Upper lobe of right lung (tissue), 1 donor: ENCODE data around the gene TOR4A. TPM values are rescaled to one million over a fixed set of nuclear protein-coding genes. Genes with fewer than 3 reads are reported as not detected.
A peak's percentile ranks its signal among the peaks of the same experiment; 100 is the strongest.

ENCODE experiments used
- ATAC-seq: fragments of 200-7000 bp; cut with Tn5 transposase; one replicate; pipeline ENCODE4 v1.9.1; 2020; ENCODE audit warnings: mild to moderate bottlenecking, moderate library complexity
- DNase-seq: peaks from one replicate; pipeline ENCODE4 v3.0.0-alpha.2; 2020
- H3K27ac ChIP-seq: fragments of 200-600 bp; one replicate; pipeline ENCODE4 v1.8.0; 2022
- H3K27me3 ChIP-seq: fragments of 200-600 bp; one replicate; pipeline ENCODE4 v1.8.0; 2022; ENCODE audit warnings: mild to moderate bottlenecking
- H3K36me3 ChIP-seq: fragments of 200-600 bp; one replicate; pipeline ENCODE4 v1.8.0; 2022
- H3K4me1 ChIP-seq: fragments of 200-600 bp; one replicate; pipeline ENCODE4 v1.8.0; 2022
- H3K4me3 ChIP-seq: fragments of 200-600 bp; one replicate; pipeline ENCODE4 v1.8.0; 2022; ENCODE audit warnings: mild to moderate bottlenecking
- H3K9me3 ChIP-seq: fragments of 200-600 bp; one replicate; pipeline ENCODE4 v1.8.0; 2022
- intact Hi-C: fragments of 100-400 bp; cut with DNase I; formaldehyde crosslinking; loops from one replicate; pipeline ENCODE4 v1.11.0; 2022
- total RNA-seq: library from RNA; stranded (reverse); fragmentation: NEBNext Ultra II Directional; extraction: Animal tissue kit (Norgen Biotek cat#: 25700); gene quantifications from one replicate; pipeline ENCODE4 v1.2.1, GENCODE V29; 2021
- TF ChIP-seq, protein P1 (sequence below): fragments of 200-600 bp; IDR thresholded peaks from one replicate; pipeline ENCODE4 v1.8.0; 2022; ENCODE audit warnings: antibody characterized with exemption
- donor health status: DM: no; HTN: yes; CAD: no; lungs with severe emphysema.

The TOR4A gene
- total RNA-seq, 1 donor from 2014 or later = 27.4 TPM

GRCh38 chr9:137296670-137297664, 19.4 kb downstream of the TOR4A start:
- H3K4me3 ChIP-seq = peak overlapping the region; percentile 45
- H3K4me1 ChIP-seq = peaks cover 27% of the 10 kb centered on the region
- ATAC-seq (peak; percentile 1), DNase-seq (peak; percentile 69)
- H3K27me3 ChIP-seq = peaks cover 30% of the 10 kb centered on the region
- intact Hi-C loops = loop anchor here (10.0 kb wide), 1 partner anchor 108 kb away; no protein-coding TSS in a partner anchor
- TF ChIP-seq, protein P1, sequence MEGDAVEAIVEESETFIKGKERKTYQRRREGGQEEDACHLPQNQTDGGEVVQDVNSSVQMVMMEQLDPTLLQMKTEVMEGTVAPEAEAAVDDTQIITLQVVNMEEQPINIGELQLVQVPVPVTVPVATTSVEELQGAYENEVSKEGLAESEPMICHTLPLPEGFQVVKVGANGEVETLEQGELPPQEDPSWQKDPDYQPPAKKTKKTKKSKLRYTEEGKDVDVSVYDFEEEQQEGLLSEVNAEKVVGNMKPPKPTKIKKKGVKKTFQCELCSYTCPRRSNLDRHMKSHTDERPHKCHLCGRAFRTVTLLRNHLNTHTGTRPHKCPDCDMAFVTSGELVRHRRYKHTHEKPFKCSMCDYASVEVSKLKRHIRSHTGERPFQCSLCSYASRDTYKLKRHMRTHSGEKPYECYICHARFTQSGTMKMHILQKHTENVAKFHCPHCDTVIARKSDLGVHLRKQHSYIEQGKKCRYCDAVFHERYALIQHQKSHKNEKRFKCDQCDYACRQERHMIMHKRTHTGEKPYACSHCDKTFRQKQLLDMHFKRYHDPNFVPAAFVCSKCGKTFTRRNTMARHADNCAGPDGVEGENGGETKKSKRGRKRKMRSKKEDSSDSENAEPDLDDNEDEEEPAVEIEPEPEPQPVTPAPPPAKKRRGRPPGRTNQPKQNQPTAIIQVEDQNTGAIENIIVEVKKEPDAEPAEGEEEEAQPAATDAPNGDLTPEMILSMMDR = no peak
- peak overlapping the region; percentile 72 for H3K27ac ChIP-seq
- no peaks in the 10 kb centered on the region for H3K9me3 ChIP-seq
- H3K36me3 ChIP-seq = no peaks in the 10 kb centered on the region

GRCh38 chr9:137297966-137298365, 20.4 kb downstream of the TOR4A start:
- no peaks in the 10 kb centered on the region for H3K36me3 ChIP-seq
- peaks cover 30% of the 10 kb centered on the region for H3K27me3 ChIP-seq
- H3K9me3 ChIP-seq = no peaks in the 10 kb centered on the region
- peak; percentile 59 for DNase-seq
- H3K4me1 ChIP-seq = peaks cover 32% of the 10 kb centered on the region
- intact Hi-C loops = loop anchor here (10.0 kb wide), 1 partner anchor 107 kb away; no protein-coding TSS in a partner anchor
- H3K27ac ChIP-seq = peak overlapping the region; percentile 30
- no peak for ATAC-seq
- H3K4me3 ChIP-seq = no peak overlapping the region
- TF ChIP-seq, protein P1 = no peak

- peaks cover 34% of the 10 kb centered on the region for H3K4me1 ChIP-seq
- DNase-seq (peak; percentile 64), ATAC-seq (no peak)
- TF ChIP-seq, protein P1 = no peak
- H3K27me3 ChIP-seq = peaks cover 30% of the 10 kb centered on the region
- H3K4me3 ChIP-seq = peak overlapping the region; percentile 55
- intact Hi-C loops = loop anchor here (10.0 kb wide), 1 partner anchor 106 kb away; no protein-coding TSS in a partner anchor
- H3K36me3 ChIP-seq = no peaks in the 10 kb centered on the region
- no peaks in the 10 kb centered on the region for H3K9me3 ChIP-seq
- peak overlapping the region; percentile 30 for H3K27ac ChIP-seq
Measured at GRCh38 chr9:137298401-137299202, 21.1 kb downstream of the TOR4A start.

GRCh38 chr9:137299203-137299565, 21.7 kb downstream of the TOR4A start:
- ATAC-seq (no peak), DNase-seq (no peak)
- peaks cover 39% of the 10 kb centered on the region for H3K4me1 ChIP-seq
- no peak overlapping the region for H3K27ac ChIP-seq
- no peaks in the 10 kb centered on the region for H3K9me3 ChIP-seq
- TF ChIP-seq, protein P1 = no peak
- peak overlapping the region; percentile 55 for H3K4me3 ChIP-seq
- peaks cover 30% of the 10 kb centered on the region for H3K27me3 ChIP-seq
- intact Hi-C loops = loop anchor here (10.0 kb wide), 1 partner anchor 106 kb away; no protein-coding TSS in a partner anchor
- H3K36me3 ChIP-seq = no peaks in the 10 kb centered on the region

DNA sequence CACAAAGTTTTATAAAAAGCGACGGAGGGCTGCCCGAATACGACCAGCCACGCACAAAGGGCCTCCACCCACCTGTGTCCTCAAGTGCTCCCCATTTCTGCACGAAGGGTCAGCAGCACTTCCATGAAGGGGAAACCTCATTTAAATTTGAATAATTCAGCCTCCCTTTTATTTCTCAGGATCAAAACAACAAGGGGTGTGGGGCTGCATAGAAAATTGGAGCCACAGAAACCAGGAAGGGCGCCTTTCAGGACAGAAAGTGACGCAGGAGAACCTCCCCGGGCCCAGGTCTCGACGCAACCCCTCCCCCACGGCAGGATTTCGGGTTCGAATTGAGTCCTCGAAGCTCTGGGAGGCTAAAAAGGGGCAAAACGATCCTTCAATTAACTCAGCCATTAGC, 22.4 kb downstream of the TOR4A start:
- TF ChIP-seq, protein P1 = no peak
- H3K4me3 ChIP-seq = peak overlapping the region; percentile 55
- H3K9me3 ChIP-seq = no peaks in the 10 kb centered on the region
- H3K27me3 ChIP-seq = peaks cover 30% of the 10 kb centered on the region
- no peaks in the 10 kb centered on the region for H3K36me3 ChIP-seq
- peak overlapping the region; percentile 32 for H3K27ac ChIP-seq
- DNase-seq = no peak
- intact Hi-C loops = loop anchor here (10.0 kb wide), 1 partner anchor 105 kb away; no protein-coding TSS in a partner anchor
- ATAC-seq = no peak
- peaks cover 39% of the 10 kb centered on the region for H3K4me1 ChIP-seq
